ENCODE results near the gene ICE2. TPM values are rescaled to one million over a fixed set of nuclear protein-coding genes. Genes with fewer than 3 reads are reported as not detected.

ICE2 gene
- total RNA-seq, 2 experiments from 2014 or later = 74.1 to 74.5 TPM

DNA sequence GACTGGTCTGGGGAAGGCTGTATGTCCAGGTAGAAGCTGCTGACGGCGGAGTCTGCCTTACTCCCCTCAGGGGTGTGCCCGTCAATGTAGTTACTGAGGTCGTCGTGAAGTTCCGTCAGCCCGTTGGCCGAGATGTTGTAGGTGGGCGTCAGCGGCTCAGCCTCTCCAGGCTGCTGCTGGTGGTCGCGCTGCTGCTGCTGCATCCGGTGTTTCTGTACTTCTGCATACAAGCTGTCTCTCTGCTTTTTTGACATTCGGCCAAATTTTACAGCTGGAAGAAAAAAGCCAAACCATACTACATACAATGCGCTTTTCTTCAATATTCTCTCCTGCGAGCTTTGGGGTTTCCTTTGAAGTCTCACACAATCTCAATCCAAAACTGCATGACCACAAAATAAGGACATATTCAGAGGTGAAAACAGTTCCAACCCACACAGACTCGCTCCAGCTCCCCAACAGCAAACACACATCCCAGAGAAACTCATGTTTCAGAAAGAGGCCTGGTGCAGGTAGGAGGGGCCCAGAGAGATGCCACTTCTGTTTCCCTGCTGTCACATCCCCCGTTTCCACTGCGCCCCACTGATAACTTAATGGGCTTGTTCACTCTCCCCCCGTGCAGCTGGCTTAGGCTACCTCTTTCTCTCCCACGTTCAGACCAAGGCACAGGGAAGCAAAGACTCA, 32.5 kb upstream of the ICE2 start:
- Mint-ChIP-seq H3K9me3 (no peaks in the 10 kb centered on the region), H3K36me3 (ENCODE audit: low read depth) (peaks cover 45% of the 10 kb centered on the region), H3K4me1 (ENCODE audit: low read depth) (peaks cover 59% of the 10 kb centered on the region), H3K4me3 (peak overlapping the region; percentile 34), H3K27me3 (no peaks in the 10 kb centered on the region), H3K27ac (peak overlapping the region; percentile 47)
- CTCF ChIA-PET = interaction anchor here (0.6 to 9.4 kb wide), 11 partner anchors 9 to 500 kb away, joined by 3 to 132 read pairs (median 4); no protein-coding TSS in a partner anchor
- ATAC-seq (peak; percentile 43), DNase-seq (peak; percentile 66)
- TF ChIP-seq CTCF (IDR thresholded peaks at IDR 0.05) = no peak
- POLR2A ChIA-PET = interaction anchor here (0.8 to 2.8 kb wide), 4 partner anchors 9 to 185 kb away, joined by 3 to 12 read pairs (median 6); no protein-coding TSS in a partner anchor
- intact Hi-C loops (cut with micrococcal nuclease) = no loop called here

DNA sequence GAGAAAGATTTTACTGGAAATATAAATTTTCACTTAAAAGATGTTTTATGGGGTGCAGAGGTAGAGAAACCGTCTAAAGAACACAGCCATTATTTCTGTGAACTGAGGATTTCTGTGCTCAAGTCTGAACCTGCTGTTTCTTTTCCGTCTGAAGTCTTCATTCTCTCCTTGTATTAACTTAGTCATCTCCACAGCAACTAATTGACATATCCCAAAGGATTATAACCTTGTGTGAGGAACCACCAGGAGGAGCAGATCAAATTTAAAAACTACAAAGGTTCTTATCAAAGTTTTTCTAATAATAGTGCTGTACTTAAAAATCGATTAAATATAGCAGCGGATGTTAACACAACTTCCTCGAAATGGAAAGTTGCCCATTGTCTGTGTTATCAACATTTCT, 31.1 kb upstream of the ICE2 start:
- Mint-ChIP-seq H3K4me3 (no peak overlapping the region), H3K4me1 (ENCODE audit: low read depth) (peaks cover 56% of the 10 kb centered on the region), H3K27me3 (no peaks in the 10 kb centered on the region), H3K27ac (peak overlapping the region; percentile 52), H3K9me3 (no peaks in the 10 kb centered on the region), H3K36me3 (ENCODE audit: low read depth) (peaks cover 48% of the 10 kb centered on the region)
- no peak for DNase-seq
- POLR2A ChIA-PET = interaction anchor here (2.2 to 3.4 kb wide), 3 partner anchors 10 to 74 kb away, joined by 9 to 12 read pairs (median 12); no protein-coding TSS in a partner anchor
- intact Hi-C loops (cut with micrococcal nuclease) = no loop called here
- ATAC-seq = no peak
- no peak for TF ChIP-seq CTCF (IDR thresholded peaks at IDR 0.05)
- CTCF ChIA-PET = interaction anchor here (1.0 to 9.4 kb wide), 7 partner anchors 11 to 151 kb away, joined by 3 to 132 read pairs (median 13); no protein-coding TSS in a partner anchor

DNA sequence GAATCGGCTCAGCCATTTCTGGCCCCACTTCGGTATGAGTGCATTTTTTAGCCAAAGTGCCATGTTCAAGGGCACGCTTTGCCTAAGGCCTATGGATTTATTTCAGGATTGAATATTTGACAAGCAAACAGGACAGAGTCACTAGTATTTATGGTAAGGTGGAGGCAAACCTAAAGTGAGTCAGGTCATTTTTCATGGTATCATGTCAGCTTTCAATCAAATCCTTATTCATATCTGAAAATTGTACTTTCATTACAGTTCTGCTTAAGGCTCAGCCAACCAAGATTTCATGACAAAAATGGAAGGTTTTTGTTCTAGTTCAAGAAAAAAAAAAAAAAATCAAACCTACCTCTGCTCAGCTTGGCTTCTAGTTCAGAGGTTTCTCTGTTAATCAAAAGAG, 30.5 kb upstream of the ICE2 start:
- H3K9me3 Mint-ChIP-seq = no peaks in the 10 kb centered on the region
- peak overlapping the region; percentile 72 for H3K27ac Mint-ChIP-seq
- POLR2A ChIA-PET = interaction anchor here (3.4 kb wide), 1 partner anchor 11 kb away, joined by 12 read pairs; no protein-coding TSS in a partner anchor
- ATAC-seq (no peak), DNase-seq (no peak)
- H3K4me3 Mint-ChIP-seq = no peak overlapping the region
- peaks cover 56% of the 10 kb centered on the region for H3K4me1 Mint-ChIP-seq (ENCODE audit: low read depth)
- CTCF ChIA-PET = interaction anchor here (1.3 to 9.4 kb wide), 11 partner anchors 11 to 407 kb away, joined by 3 to 132 read pairs (median 12); no protein-coding TSS in a partner anchor
- peaks cover 52% of the 10 kb centered on the region for H3K36me3 Mint-ChIP-seq (ENCODE audit: low read depth)
- H3K27me3 Mint-ChIP-seq = no peaks in the 10 kb centered on the region
- intact Hi-C loops (cut with micrococcal nuclease) = loop anchor here (2.0 to 5.0 kb wide), 2 partner anchors 73 to 407 kb away; no protein-coding TSS in a partner anchor
- TF ChIP-seq CTCF (IDR thresholded peaks at IDR 0.05) = no peak

DNA sequence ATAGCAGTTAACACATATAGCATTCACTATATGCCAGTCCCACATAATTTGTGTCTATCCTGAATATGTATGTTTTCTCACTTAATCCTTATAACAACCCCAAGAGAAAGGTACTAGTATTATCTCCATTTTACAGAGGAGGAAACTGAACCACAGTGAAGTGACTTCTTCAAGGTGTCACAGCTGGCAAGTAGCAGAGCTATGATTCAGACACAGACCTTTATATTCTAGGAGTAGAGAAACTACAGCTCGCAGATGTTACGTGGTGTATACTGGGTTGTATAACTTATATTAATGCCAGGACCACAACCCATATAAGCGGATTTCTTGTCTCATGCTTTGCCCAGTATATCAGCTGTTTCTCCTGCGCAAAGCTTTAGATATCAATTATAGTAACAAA, 29.5 kb upstream of the ICE2 start:
- Mint-ChIP-seq H3K27ac (peak overlapping the region; percentile 73), H3K4me3 (no peak overlapping the region), H3K9me3 (no peaks in the 10 kb centered on the region), H3K36me3 (ENCODE audit: low read depth) (peaks cover 41% of the 10 kb centered on the region), H3K27me3 (no peaks in the 10 kb centered on the region), H3K4me1 (ENCODE audit: low read depth) (peaks cover 52% of the 10 kb centered on the region)
- intact Hi-C loops (cut with micrococcal nuclease) = loop anchor here (2.0 to 5.0 kb wide), 2 partner anchors 74 to 408 kb away; no protein-coding TSS in a partner anchor
- peak; percentile 18 for DNase-seq
- CTCF ChIA-PET = interaction anchor here (0.6 to 9.4 kb wide), 34 partner anchors 8 to 424 kb away, joined by 3 to 132 read pairs (median 4); no protein-coding TSS in a partner anchor
- no peak for TF ChIP-seq CTCF (IDR thresholded peaks at IDR 0.05)
- POLR2A ChIA-PET = interaction anchor here (1.0 to 3.4 kb wide), 4 partner anchors 10 to 74 kb away, joined by 3 to 12 read pairs (median 4); no protein-coding TSS in a partner anchor
- ATAC-seq = peak; percentile 59
